ENCODE measurements around the gene GGTLC1.

GGTLC1 gene

DNA sequence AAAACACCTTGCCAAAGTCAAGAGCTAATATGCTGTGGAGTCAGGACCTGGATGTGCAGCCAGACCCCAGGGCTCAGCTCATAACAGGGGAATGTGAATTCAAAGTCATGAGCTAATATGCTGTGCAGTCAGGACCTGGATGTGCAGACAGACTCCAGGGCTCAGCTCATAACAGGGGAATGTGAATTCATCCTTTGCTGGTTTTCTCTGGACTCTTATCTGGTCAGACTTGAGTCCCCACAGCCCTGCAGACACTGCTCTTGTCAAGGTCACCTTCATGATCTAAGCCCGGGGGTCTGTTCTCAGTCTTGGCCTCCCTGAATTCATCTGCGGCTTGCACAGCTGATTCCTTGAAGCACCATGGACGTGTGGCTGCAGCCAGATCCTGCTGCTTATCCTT is 19.2 kb upstream of the GGTLC1 start:
- Histone ChIP-seq H4K20me1 (ENCODE audit: insufficient read depth, low read length) (no peaks in the 10 kb centered on the region), H3K36me3 (ENCODE audit: insufficient read depth, low read length) (no peaks in the 10 kb centered on the region), H3K9me2 (ENCODE audit: low read depth, low read length) (no peaks in the 10 kb centered on the region), H3K9ac (ENCODE audit: low read length) (no peak overlapping the region), H3K79me2 (ENCODE audit: insufficient read depth, low read length) (no peaks in the 10 kb centered on the region), H3K4me2 (ENCODE audit: low read length) (no peak overlapping the region), H3F3A (ENCODE audit: insufficient read depth, low read length) (no peaks in the 10 kb centered on the region), H3K4me3 (ENCODE audit: low read depth, low read length, poor library complexity, severe bottlenecking) (no peak overlapping the region), H2AFZ (ENCODE audit: low read length) (no peak overlapping the region), H3K27me3 (ENCODE audit: insufficient read depth, low read length) (no peaks in the 10 kb centered on the region), H3K4me1 (ENCODE audit: insufficient read depth, low read length, severe bottlenecking) (no peaks in the 10 kb centered on the region), H3K9me3 (ENCODE audit: low read length) (no peaks in the 10 kb centered on the region), H3K27ac (ENCODE audit: low read depth, low read length, poor library complexity, severe bottlenecking) (no peak overlapping the region)
- TF ChIP-seq EZH2 (IDR thresholded peaks at IDR 0.05; ENCODE audit: borderline replicate concordance, low read length): no peak
- TF ChIP-seq, protein P1, sequence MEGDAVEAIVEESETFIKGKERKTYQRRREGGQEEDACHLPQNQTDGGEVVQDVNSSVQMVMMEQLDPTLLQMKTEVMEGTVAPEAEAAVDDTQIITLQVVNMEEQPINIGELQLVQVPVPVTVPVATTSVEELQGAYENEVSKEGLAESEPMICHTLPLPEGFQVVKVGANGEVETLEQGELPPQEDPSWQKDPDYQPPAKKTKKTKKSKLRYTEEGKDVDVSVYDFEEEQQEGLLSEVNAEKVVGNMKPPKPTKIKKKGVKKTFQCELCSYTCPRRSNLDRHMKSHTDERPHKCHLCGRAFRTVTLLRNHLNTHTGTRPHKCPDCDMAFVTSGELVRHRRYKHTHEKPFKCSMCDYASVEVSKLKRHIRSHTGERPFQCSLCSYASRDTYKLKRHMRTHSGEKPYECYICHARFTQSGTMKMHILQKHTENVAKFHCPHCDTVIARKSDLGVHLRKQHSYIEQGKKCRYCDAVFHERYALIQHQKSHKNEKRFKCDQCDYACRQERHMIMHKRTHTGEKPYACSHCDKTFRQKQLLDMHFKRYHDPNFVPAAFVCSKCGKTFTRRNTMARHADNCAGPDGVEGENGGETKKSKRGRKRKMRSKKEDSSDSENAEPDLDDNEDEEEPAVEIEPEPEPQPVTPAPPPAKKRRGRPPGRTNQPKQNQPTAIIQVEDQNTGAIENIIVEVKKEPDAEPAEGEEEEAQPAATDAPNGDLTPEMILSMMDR (IDR thresholded peaks at IDR 0.05; ENCODE audit: low read length): no peak

DNA sequence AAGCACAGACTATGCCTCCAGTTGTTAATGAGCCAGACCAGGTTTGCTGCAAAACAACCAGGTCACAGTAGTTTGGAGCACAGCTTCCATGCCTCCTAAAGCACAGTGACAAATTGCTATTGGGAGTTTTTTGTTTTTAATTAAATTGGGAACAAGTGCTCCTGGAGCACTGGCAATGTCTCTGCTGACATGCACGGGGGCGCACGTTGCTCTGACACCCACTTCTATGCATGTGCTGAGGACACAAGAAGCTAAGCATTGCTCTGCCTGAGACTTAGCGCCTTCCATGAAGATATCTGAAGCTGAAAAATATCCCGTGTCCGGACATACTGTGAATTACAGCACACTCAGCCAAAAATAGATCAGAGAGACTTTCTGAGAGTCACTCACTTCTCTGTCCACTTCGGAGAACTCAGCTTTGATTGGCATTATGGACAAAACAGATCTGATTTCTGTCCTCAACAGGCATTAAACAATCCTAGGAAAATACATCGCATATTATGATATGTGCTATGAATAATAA is 18.6 kb upstream of the GGTLC1 start:
- no peak overlapping the region for H3K4me3 ChIP-seq (ENCODE audit: low read depth, low read length, poor library complexity, severe bottlenecking)
- no peaks in the 10 kb centered on the region for H3K79me2 ChIP-seq (ENCODE audit: insufficient read depth, low read length)

DNA sequence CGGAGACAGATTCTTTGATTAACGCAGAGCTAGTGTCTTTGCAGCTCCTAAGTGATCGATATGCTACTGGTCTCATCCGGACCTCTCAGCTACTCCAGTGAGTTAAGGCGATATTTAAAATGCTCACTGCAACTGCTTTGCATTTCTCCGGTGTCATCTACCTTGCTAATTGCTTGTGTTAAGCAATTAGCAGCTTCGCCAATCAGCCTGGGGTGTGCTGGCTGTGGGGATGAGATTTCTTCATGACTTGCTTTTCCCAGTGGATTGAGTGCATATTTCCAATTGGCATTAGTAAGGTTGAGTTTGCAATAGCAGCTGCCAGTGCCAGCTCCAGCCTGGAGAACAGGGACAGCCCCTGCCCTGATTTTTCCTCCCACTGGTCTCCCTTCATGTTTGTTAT is 18.0 kb upstream of the GGTLC1 start:
- H3F3A ChIP-seq (ENCODE audit: insufficient read depth, low read length): no peaks in the 10 kb centered on the region

More for the DNA sequence above, 18.6 kb upstream of the GGTLC1 start:
- Histone ChIP-seq H3K27ac (ENCODE audit: low read depth, low read length, poor library complexity, severe bottlenecking) (no peak overlapping the region), H3F3A (ENCODE audit: insufficient read depth, low read length) (no peaks in the 10 kb centered on the region), H2AFZ (ENCODE audit: low read length) (no peak overlapping the region), H3K9me2 (ENCODE audit: low read depth, low read length) (no peaks in the 10 kb centered on the region), H3K36me3 (ENCODE audit: insufficient read depth, low read length) (no peaks in the 10 kb centered on the region), H3K27me3 (ENCODE audit: insufficient read depth, low read length) (no peaks in the 10 kb centered on the region), H4K20me1 (ENCODE audit: insufficient read depth, low read length) (no peaks in the 10 kb centered on the region), H3K4me1 (ENCODE audit: insufficient read depth, low read length, severe bottlenecking) (no peaks in the 10 kb centered on the region), H3K4me2 (ENCODE audit: low read length) (no peak overlapping the region), H3K9me3 (ENCODE audit: low read length) (no peaks in the 10 kb centered on the region), H3K9ac (ENCODE audit: low read length) (no peak overlapping the region)
- TF ChIP-seq EZH2 (IDR thresholded peaks at IDR 0.05; ENCODE audit: borderline replicate concordance, low read length): no peak
- TF ChIP-seq, protein P1 (IDR thresholded peaks at IDR 0.05; ENCODE audit: low read length): no peak

More for the DNA sequence above, 18.0 kb upstream of the GGTLC1 start:
- H3K9me3 ChIP-seq (ENCODE audit: low read length): no peaks in the 10 kb centered on the region
- H2AFZ ChIP-seq (ENCODE audit: low read length): no peak overlapping the region
- H4K20me1 ChIP-seq (ENCODE audit: insufficient read depth, low read length): no peaks in the 10 kb centered on the region
- H3K36me3 ChIP-seq (ENCODE audit: insufficient read depth, low read length): no peaks in the 10 kb centered on the region
- no peaks in the 10 kb centered on the region for H3K4me1 ChIP-seq (ENCODE audit: insufficient read depth, low read length, severe bottlenecking)
- H3K79me2 ChIP-seq (ENCODE audit: insufficient read depth, low read length): no peaks in the 10 kb centered on the region
- H3K4me2 ChIP-seq (ENCODE audit: low read length): no peak overlapping the region
- H3K4me3 ChIP-seq (ENCODE audit: low read depth, low read length, poor library complexity, severe bottlenecking): no peak overlapping the region
- H3K27ac ChIP-seq (ENCODE audit: low read depth, low read length, poor library complexity, severe bottlenecking): no peak overlapping the region
- no peaks in the 10 kb centered on the region for H3K9me2 ChIP-seq (ENCODE audit: low read depth, low read length)
- H3K27me3 ChIP-seq (ENCODE audit: insufficient read depth, low read length): no peaks in the 10 kb centered on the region
- TF ChIP-seq, protein P1 (IDR thresholded peaks at IDR 0.05; ENCODE audit: low read length): no peak
- no peak for TF ChIP-seq EZH2 (IDR thresholded peaks at IDR 0.05; ENCODE audit: borderline replicate concordance, low read length)
- H3K9ac ChIP-seq (ENCODE audit: low read length): no peak overlapping the region

All from OCI-LY1 (cell line).